Neural cell (in vitro differentiated cells): Measurements from ENCODE around the gene HIF1A.

Source experiments
- CTCF ChIP-seq: fragments of 450-650 bp; IDR thresholded peaks from 2 replicates; pipeline ENCODE4 v1.5.1; 2014; ENCODE audit warnings: antibody characterized with exemption, mild to moderate bottlenecking, moderate library complexity; ENCODE audit not compliant: poor library complexity, severe bottlenecking
- MXI1 ChIP-seq: fragments of 450-650 bp; conservative IDR thresholded peaks from 2 replicates; pipeline ENCODE4 v1.6.1; 2014; ENCODE audit warnings: antibody characterized with exemption, mild to moderate bottlenecking; ENCODE audit not compliant: poor library complexity, severe bottlenecking

- TF ChIP-seq CTCF (no peak), MXI1 (no peak)
Observed at GRCh38 chr14:61681413-61681812, 13.9 kb upstream of the HIF1A start.
